SK-N-MC (cell line): ENCODE results near the gene PIGH.

Source experiments
- DNase-seq: peaks from one replicate; pipeline ENCODE4 v3.0.0-alpha.2; 2011; ENCODE audit warnings: low read depth, low spot score
- H3K27ac ChIP-seq: fragments of 200-600 bp; sonication (generic); 2 replicates; pipeline ENCODE4 v1.5.1; 2016; ENCODE audit warnings: mixed run types
- H3K36me3 ChIP-seq: fragments of 200-600 bp; sonication (generic); 2 replicates; pipeline ENCODE4 v1.6.1; 2017; ENCODE audit warnings: antibody characterized with exemption, low read length, mixed read lengths; ENCODE audit not compliant: insufficient read depth
- H3K4me3 ChIP-seq: fragments of 200-600 bp; sonication (generic); 2 replicates; pipeline ENCODE4 v1.5.1; 2016
- H3K9ac ChIP-seq: fragments of 200-600 bp; sonication (generic); 2 replicates; pipeline ENCODE4 v1.8.0; 2017; ENCODE audit warnings: mixed run types, mixed read lengths; ENCODE audit not compliant: insufficient read length
- H3K9me3 ChIP-seq: fragments of 200-600 bp; sonication (generic); 2 replicates; pipeline ENCODE4 v1.6.1; 2017; ENCODE audit warnings: low read depth, mild to moderate bottlenecking, antibody characterized with exemption, low read length, moderate library complexity, mixed read lengths
- EZH2 ChIP-seq: fragments of 200-600 bp; sonication (generic); IDR thresholded peaks from one replicate; pipeline ENCODE4 v1.6.1; 2017; ENCODE audit warnings: antibody characterized with exemption
- FOXP2 ChIP-seq: optimal IDR thresholded peaks from 2 replicates; pipeline ENCODE3; 2011; ENCODE audit warnings: mild to moderate bottlenecking, moderate library complexity; ENCODE audit not compliant: insufficient read depth; ENCODE audit errors: extremely low read length, control extremely low read depth
- POLR2AphosphoS5 ChIP-seq: IDR thresholded peaks from 2 replicates; pipeline ENCODE4 v1.6.1; 2012; ENCODE audit warnings: mild to moderate bottlenecking, low read depth, low read length, borderline replicate concordance

The PIGH gene

GRCh38 chr14:67580336-67581171, 19.5 kb downstream of the PIGH start:
- DNase-seq, result no peak

DNA sequence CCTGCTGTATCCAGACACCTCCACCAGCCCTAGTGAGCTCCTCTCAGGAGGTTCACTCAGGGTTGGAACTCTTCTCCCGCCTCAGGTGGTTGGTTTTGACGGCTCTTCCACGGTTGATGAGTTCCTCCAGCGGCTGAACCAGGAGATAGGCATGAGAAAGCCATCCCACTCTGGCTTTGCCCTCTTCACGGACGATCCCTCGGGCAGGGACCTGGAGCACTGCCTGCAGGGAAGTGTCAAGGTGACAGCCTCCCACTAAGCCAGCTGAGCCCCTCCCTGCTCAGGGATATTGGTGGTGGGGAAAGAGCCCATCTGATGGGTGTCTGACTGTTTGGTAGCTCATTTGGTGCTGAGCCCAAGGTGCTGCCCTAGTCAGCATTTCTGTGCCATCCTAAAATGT, 20.4 kb downstream of the PIGH start:
- Histone ChIP-seq H3K4me3 (no peak overlapping the region), H3K36me3 (no peaks in the 10 kb centered on the region), H3K9me3 (no peaks in the 10 kb centered on the region), H3K9ac (no peak overlapping the region), H3K27ac (no peak overlapping the region)
- no peak for TF ChIP-seq FOXP2
- no peak for TF ChIP-seq POLR2AphosphoS5
- no peak for TF ChIP-seq EZH2
- no peak for DNase-seq

More at GRCh38 chr14:67580336-67581171, 19.5 kb downstream of the PIGH start:
- no peak overlapping the region for H3K27ac ChIP-seq
- H3K4me3 ChIP-seq, result no peak overlapping the region
- TF ChIP-seq POLR2AphosphoS5, result no peak
- no peak for TF ChIP-seq EZH2
- TF ChIP-seq FOXP2, result no peak
- H3K9me3 ChIP-seq, result no peaks in the 10 kb centered on the region
- H3K9ac ChIP-seq, result no peak overlapping the region
- H3K36me3 ChIP-seq, result no peaks in the 10 kb centered on the region

GRCh38 chr14:67579040-67579439, 21.0 kb downstream of the PIGH start:
- TF ChIP-seq POLR2AphosphoS5 (no peak), EZH2 (no peak), FOXP2 (no peak)
- H3K36me3 ChIP-seq, result no peaks in the 10 kb centered on the region
- no peak overlapping the region for H3K27ac ChIP-seq
- H3K9ac ChIP-seq, result no peak overlapping the region
- no peak overlapping the region for H3K4me3 ChIP-seq
- DNase-seq, result no peak
- H3K9me3 ChIP-seq, result no peaks in the 10 kb centered on the region

DNA sequence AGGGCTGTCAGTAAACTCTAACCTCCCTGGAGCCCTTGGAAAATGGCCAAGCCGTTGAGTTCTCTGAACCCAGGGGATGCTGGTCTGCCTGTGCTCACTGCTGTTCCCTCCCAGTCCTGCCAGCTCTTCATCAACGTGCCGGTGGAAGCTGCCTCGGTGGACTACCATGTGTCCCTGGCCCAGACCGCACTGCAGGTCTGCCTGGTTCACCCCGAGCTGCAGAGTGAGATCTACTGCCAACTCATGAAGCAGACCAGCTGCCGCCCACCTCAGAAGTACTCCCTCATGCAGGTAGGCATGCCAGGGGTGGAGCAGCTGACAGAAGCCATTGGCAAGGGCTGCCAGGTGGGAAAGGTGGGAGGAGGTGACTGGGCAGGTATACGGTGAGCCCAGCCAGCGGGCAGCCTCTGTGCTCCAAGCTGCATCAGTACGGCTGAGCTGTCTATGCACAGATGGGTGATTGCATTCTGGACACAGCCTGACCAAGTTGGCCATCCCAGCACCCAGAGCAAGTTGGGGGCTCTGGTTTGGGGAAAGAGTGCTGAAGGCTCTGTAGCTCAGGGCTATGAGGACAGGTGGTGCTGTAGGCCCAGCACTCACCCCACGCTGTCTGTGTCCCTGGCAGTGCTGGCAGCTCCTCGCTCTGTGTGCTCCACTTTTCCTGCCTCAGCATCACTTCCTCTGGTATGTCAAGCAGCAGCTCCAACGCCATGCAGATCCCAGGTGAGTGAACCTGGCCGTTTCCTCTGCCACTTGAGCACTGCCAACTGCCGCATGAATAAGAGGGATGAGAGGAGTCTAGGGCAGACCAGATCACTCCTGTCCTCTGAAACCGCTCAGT, 21.9 kb downstream of the PIGH start:
- DNase-seq, result no peak
- no peak for TF ChIP-seq EZH2
- no peak for TF ChIP-seq FOXP2
- no peak for TF ChIP-seq POLR2AphosphoS5

DNA sequence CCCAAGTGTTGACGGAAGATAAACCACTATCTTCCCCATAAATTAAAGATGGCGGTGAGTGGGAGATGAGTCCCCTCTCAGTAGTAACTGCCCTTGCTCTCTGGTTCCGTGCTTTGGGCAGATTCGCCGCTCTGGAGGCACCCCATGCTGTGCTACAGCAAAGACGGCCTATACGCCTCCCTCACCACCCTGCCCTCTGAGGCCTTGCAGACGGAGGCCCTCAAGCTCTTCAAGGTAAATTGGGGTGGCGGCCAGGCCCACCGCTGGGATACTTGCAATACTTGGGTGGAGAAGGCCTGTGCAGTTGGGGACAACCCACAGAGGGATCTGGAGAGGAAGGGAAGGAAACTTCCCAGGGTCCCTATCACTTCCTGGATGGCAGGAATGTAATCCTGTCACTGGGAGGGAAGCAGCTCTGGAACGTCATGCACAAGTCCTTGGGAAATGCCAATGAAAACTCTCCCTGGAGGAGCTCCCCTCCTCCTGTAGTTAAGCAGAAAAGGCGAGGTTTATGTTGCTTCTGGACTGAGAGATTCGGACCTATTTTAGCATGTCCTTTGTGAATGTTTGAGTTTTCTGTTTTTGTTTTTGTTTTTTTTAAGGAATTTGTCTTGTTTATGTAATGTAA, 22.8 kb downstream of the PIGH start:
- Histone ChIP-seq H3K9me3 (no peaks in the 10 kb centered on the region), H3K4me3 (no peak overlapping the region), H3K9ac (no peak overlapping the region), H3K36me3 (no peaks in the 10 kb centered on the region), H3K27ac (no peak overlapping the region)
- no peak for DNase-seq
- TF ChIP-seq FOXP2 (no peak), EZH2 (no peak), POLR2AphosphoS5 (no peak)

More for the DNA sequence above, 21.9 kb downstream of the PIGH start:
- Histone ChIP-seq H3K27ac (no peak overlapping the region), H3K9ac (no peak overlapping the region), H3K36me3 (no peaks in the 10 kb centered on the region), H3K4me3 (no peak overlapping the region), H3K9me3 (no peaks in the 10 kb centered on the region)

DNA sequence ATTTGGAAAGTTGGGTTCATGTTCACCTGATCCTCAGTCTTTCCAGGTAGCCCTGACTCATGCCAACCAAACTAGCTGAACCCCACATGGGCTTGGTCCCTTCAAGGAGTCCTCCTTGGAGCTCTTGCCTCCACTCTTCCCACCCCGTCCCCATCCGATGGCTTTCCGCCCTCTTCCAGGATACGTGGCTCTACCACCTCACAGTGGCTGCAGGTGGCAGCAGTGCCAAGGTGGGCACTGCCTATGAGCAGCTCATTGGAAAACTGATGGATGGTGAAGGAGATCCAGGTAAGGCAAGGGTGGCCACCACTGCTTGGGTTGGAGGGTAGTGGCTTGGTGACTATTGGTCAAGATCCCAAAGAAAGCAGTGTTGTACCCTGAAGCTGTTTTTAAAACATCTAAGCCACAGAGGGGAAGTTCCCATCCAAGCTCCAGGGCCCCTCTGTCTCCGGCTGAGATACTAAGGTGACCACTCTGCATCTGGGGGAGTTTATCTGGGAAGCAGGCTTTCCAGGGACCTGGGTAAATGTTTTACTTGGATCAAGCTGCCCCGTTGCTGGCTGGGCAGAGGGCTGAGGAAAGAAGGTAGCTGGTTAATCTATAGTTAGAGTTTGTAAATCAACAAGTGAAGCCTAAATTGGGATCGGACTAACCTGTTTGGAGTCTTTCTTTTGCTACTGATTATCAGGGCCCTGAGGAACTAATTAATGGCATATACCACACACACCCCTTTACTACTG, 23.7 kb downstream of the PIGH start:
- Histone ChIP-seq H3K27ac (no peak overlapping the region), H3K9me3 (no peaks in the 10 kb centered on the region), H3K9ac (no peak overlapping the region), H3K4me3 (no peak overlapping the region), H3K36me3 (no peaks in the 10 kb centered on the region)
- TF ChIP-seq FOXP2 (no peak), EZH2 (no peak), POLR2AphosphoS5 (no peak)
- DNase-seq, result no peak

DNA sequence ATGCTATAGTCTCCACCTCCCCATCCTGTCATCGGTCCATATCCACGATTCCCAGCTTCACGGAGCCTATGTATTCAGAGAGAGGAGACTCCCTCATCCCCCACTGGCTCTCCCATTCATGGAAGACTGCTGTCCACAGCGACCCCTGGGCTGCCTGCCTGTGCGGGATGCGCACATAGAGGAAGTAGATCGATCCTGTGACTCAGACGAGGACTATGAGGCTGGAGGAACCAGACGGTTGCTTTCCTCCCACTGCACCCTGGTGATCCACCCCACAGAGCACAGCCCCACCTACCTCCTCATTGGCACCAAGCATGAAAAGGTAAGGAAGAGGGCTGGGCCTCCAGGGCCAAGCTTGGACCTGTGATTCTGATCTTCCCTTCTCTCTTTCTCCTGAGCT, 24.4 kb downstream of the PIGH start:
- Histone ChIP-seq H3K36me3 (no peaks in the 10 kb centered on the region), H3K9me3 (no peaks in the 10 kb centered on the region), H3K4me3 (no peak overlapping the region), H3K9ac (no peak overlapping the region), H3K27ac (no peak overlapping the region)
- DNase-seq, result no peak
- no peak for TF ChIP-seq EZH2
- no peak for TF ChIP-seq FOXP2
- no peak for TF ChIP-seq POLR2AphosphoS5
